HFFc6 (cell line): Measurements from ENCODE around the gene FYB1. TPM values are rescaled to one million over a fixed set of nuclear protein-coding genes. Genes with fewer than 3 reads are reported as not detected.

Experiments
- DNase-seq: peaks from one replicate; pipeline ENCODE4 v3.0.0-alpha.2; 2018
- H3K27ac Mint-ChIP-seq: 2 replicates; pipeline ENCODE4 v1.8.0; 2020; ENCODE audit warnings: mild to moderate bottlenecking, mixed read lengths
- H3K27me3 Mint-ChIP-seq: 2 replicates; pipeline ENCODE4 v1.8.0; 2021; ENCODE audit warnings: mild to moderate bottlenecking, moderate library complexity, mixed read lengths; ENCODE audit not compliant: insufficient read depth
- H3K36me3 Mint-ChIP-seq: 2 replicates; pipeline ENCODE4 v1.8.0; 2021; ENCODE audit warnings: low read depth, mixed read lengths
- H3K4me1 Mint-ChIP-seq: 2 replicates; pipeline ENCODE4 v1.8.0; 2020; ENCODE audit warnings: low read depth, mixed read lengths
- H3K4me3 Mint-ChIP-seq: 2 replicates; pipeline ENCODE4 v1.8.0; 2020; ENCODE audit warnings: mild to moderate bottlenecking, moderate library complexity, mixed read lengths
- H3K9me3 Mint-ChIP-seq: 2 replicates; pipeline ENCODE4 v1.8.0; 2020; ENCODE audit warnings: mild to moderate bottlenecking, mixed read lengths
- CTCF ChIP-seq: fragments of 200-600 bp; sonication (generic); IDR thresholded peaks from 2 replicates; pipeline ENCODE4 v1.5.0; 2021; ENCODE audit warnings: antibody characterized with exemption, mild to moderate bottlenecking
- total RNA-seq, 6 experiments: library from RNA; stranded (reverse); fragmentation: NEBNext Ultra II Directional; extraction: Animal tissue kit (Norgen Biotek cat#: 25700); gene quantifications; 2 replicates in 1 of 6; 3 replicates in 5 of 6; pipeline ENCODE4 v1.2.3, GENCODE V29; 2021

The FYB1 gene
- total RNA-seq, 6 experiments from 2014 or later: 0.32 to 1.7 (median 0.49) TPM

GRCh38 chr5:39093352-39093751 is 126.0 kb downstream of the FYB1 start:
- Mint-ChIP-seq H3K27me3 (no peaks in the 10 kb centered on the region; the same call in 1 of the 2 replicates), H3K36me3 (peaks cover 18% of the 10 kb centered on the region), H3K4me3 (no peak overlapping the region), H3K4me1 (peaks cover 20% of the 10 kb centered on the region), H3K9me3 (peaks cover 6% of the 10 kb centered on the region; the same call in 1 of the 2 replicates), H3K27ac (no peak overlapping the region)
- peak; percentile 6 for DNase-seq
- no peak for TF ChIP-seq CTCF

GRCh38 chr5:39092581-39093351 is 126.6 kb downstream of the FYB1 start:
- Mint-ChIP-seq H3K9me3 (peaks cover 6% of the 10 kb centered on the region; the same call in 1 of the 2 replicates), H3K4me1 (peaks cover 20% of the 10 kb centered on the region), H3K4me3 (peak overlapping the region; percentile 25), H3K27ac (peak overlapping the region; percentile 45; the same call in 1 of the 2 replicates), H3K27me3 (no peaks in the 10 kb centered on the region; the same call in 1 of the 2 replicates), H3K36me3 (peaks cover 18% of the 10 kb centered on the region)
- TF ChIP-seq CTCF: no peak
- DNase-seq: no peak

GRCh38 chr5:39091940-39092580 is 127.3 kb downstream of the FYB1 start:
- Mint-ChIP-seq H3K9me3 (peaks cover 6% of the 10 kb centered on the region; the same call in 1 of the 2 replicates), H3K36me3 (peaks cover 18% of the 10 kb centered on the region), H3K4me3 (peak overlapping the region; percentile 25), H3K27ac (peak overlapping the region; percentile 45; the same call in 1 of the 2 replicates), H3K27me3 (no peaks in the 10 kb centered on the region; the same call in 1 of the 2 replicates), H3K4me1 (peaks cover 20% of the 10 kb centered on the region)
- no peak for DNase-seq
- no peak for TF ChIP-seq CTCF

- peaks cover 11% of the 10 kb centered on the region for H3K36me3 Mint-ChIP-seq
- TF ChIP-seq CTCF: no peak
- no peak overlapping the region for H3K27ac Mint-ChIP-seq
- H3K27me3 Mint-ChIP-seq: peaks cover 1% of the 10 kb centered on the region; the same call in 1 of the 2 replicates
- DNase-seq: no peak
- H3K4me1 Mint-ChIP-seq: peaks cover 16% of the 10 kb centered on the region
- peaks cover under 1% of the 10 kb centered on the region; the same call in 1 of the 2 replicates for H3K9me3 Mint-ChIP-seq
- no peak overlapping the region for H3K4me3 Mint-ChIP-seq
These were observed 135.4 kb downstream of the FYB1 start for GRCh38 chr5:39083968-39084367.

- H3K27me3 Mint-ChIP-seq: peaks cover 1% of the 10 kb centered on the region; the same call in 1 of the 2 replicates
- H3K9me3 Mint-ChIP-seq: no peaks in the 10 kb centered on the region; the same call in 1 of the 2 replicates
- H3K4me3 Mint-ChIP-seq: no peak overlapping the region
- no peak for TF ChIP-seq CTCF
- peaks cover 16% of the 10 kb centered on the region for H3K4me1 Mint-ChIP-seq
- DNase-seq: no peak
- no peak overlapping the region for H3K27ac Mint-ChIP-seq
- H3K36me3 Mint-ChIP-seq: peaks cover 6% of the 10 kb centered on the region
These were observed 136.4 kb downstream of the FYB1 start for GRCh38 chr5:39082995-39083394.
